Lower leg skin (tissue), 4 donors: ENCODE data around the gene NTN3. TPM values are rescaled to one million over a fixed set of nuclear protein-coding genes. Genes with fewer than 3 reads are reported as not detected.
"Not testable (repeated sequence)": the region's sequence is repeated elsewhere in the genome, so short reads cannot be mapped to it uniquely, and the experiment has no call there.

Source experiments
- DNase-seq, 2 donors: peaks; one replicate each; pipeline ENCODE4 v3.0.0-alpha.2; 2019; ENCODE audit warnings: low spot score in 2 of 2
- H3K4me3 ChIP-seq: fragments of 200-600 bp; sonication (generic); 2 replicates; pipeline ENCODE4 v1.5.1; 2017; ENCODE audit warnings: mild to moderate bottlenecking, low read depth; ENCODE audit not compliant: poor library complexity, severe bottlenecking
- CTCF ChIP-seq, 3 donors: fragments of 450-650 bp; IDR thresholded peaks; one replicate each; pipeline ENCODE4 v1.5.1; 2016; ENCODE audit warnings: antibody characterized with exemption in 3 of 3, mild to moderate bottlenecking in 3 of 3, moderate library complexity in 2 of 3
- POLR2A ChIP-seq, 2 donors: fragments of 450-650 bp; IDR thresholded peaks; one replicate each; pipeline ENCODE4 v1.6.1; 2016 to 2017; ENCODE audit warnings: antibody characterized with exemption in 2 of 2, mild to moderate bottlenecking in 1 of 2, moderate library complexity in 1 of 2
- WGBS, 2 donors: methylation state at CpG; one replicate each; pipeline ENCODE4 v1.1.5; 2018; 5-methylcytosine and 5-hydroxymethylcytosine counted together
- intact Hi-C: fragments of 100-400 bp; cut with DNase I; formaldehyde crosslinking; loops from one replicate; pipeline ENCODE4 v1.15.0; 2023; ENCODE audit warnings: low total_unique reads
- total RNA-seq, 4 donors: library from RNA; depleted of rRNA; stranded (reverse); fragments of >200 nt; gene quantifications; one replicate each; pipeline ENCODE4 v1.1.0, GENCODE V29; 2016

The NTN3 gene
- total RNA-seq, 4 donors from 2014 or later = 0.45 to 0.95 TPM; not detected in 2

- 81 to 84% methylated on average over 3 of the region's 3 CpGs for WGBS, 2 donors
- H3K4me3 ChIP-seq = no peak overlapping the region
- no peak for DNase-seq
- no peak for TF ChIP-seq POLR2A (IDR thresholded peaks at IDR 0.05)
- TF ChIP-seq CTCF (IDR thresholded peaks at IDR 0.05) = no peak
- intact Hi-C loops = no loop called here
These were observed 5.6 kb downstream of the NTN3 start for GRCh38 chr16:2476741-2477140.

GRCh38 chr16:2477327-2477726, 6.2 kb downstream of the NTN3 start:
- intact Hi-C loops = no loop called here
- H3K4me3 ChIP-seq = no peak overlapping the region
- 88 to 92% methylated on average over 3 of the region's 3 CpGs for WGBS, 2 donors
- TF ChIP-seq POLR2A (IDR thresholded peaks at IDR 0.05) (no peak), CTCF (IDR thresholded peaks at IDR 0.05) (no peak)
- no peak for DNase-seq

- intact Hi-C loops = no loop called here
- H3K4me3 ChIP-seq = no peak overlapping the region
- TF ChIP-seq POLR2A (IDR thresholded peaks at IDR 0.05) (no peak), CTCF (IDR thresholded peaks at IDR 0.05) (no peak)
- DNase-seq = no peak
- whole genome bisulfite sequencing, 2 donors = 57 to 59% methylated on average over 8 of the region's 8 CpGs
These were observed 7.2 kb downstream of the NTN3 start for GRCh38 chr16:2478279-2478678.

- intact Hi-C loops, DNase-seq, H3K4me3 ChIP-seq: not testable (repeated sequence)
- 94 to 95% methylated on average over 10 of the region's 10 CpGs for WGBS, 2 donors
These were observed 8.9 kb downstream of the NTN3 start for GRCh38 chr16:2479996-2480395.

GRCh38 chr16:2480948-2481347, 9.9 kb downstream of the NTN3 start:
- WGBS, 2 donors = 60 to 63% methylated on average over 12 of the region's 12 CpGs
- H3K4me3 ChIP-seq = no peak overlapping the region
- no peak for DNase-seq
- no peak for TF ChIP-seq CTCF (IDR thresholded peaks at IDR 0.05)
- TF ChIP-seq POLR2A (IDR thresholded peaks at IDR 0.05) = no peak
- intact Hi-C loops = no loop called here

- no peak overlapping the region for H3K4me3 ChIP-seq
- 65 to 82% methylated on average over 7 of the region's 7 CpGs for WGBS, 2 donors
- TF ChIP-seq CTCF (IDR thresholded peaks at IDR 0.05) (no peak), POLR2A (IDR thresholded peaks at IDR 0.05) (no peak)
- DNase-seq = no peak
- intact Hi-C loops = no loop called here
These were observed 10.6 kb downstream of the NTN3 start for GRCh38 chr16:2481676-2482075.
